Colon (tissue), 2 donors: ENCODE measurements around the gene DDX46.
"Not testable (repeated sequence)": the region's sequence is repeated elsewhere in the genome, so short reads cannot be mapped to it uniquely, and the experiment has no call there.

Source experiments
- FAIRE-seq: peaks from 2 replicates; lab custom pipeline; 2012; peaks lifted over from hg19 to GRCh38; lab: Jason Lieb, UNC
- donor health status: control.
- donor health status: control.

Gene DDX46

DNA sequence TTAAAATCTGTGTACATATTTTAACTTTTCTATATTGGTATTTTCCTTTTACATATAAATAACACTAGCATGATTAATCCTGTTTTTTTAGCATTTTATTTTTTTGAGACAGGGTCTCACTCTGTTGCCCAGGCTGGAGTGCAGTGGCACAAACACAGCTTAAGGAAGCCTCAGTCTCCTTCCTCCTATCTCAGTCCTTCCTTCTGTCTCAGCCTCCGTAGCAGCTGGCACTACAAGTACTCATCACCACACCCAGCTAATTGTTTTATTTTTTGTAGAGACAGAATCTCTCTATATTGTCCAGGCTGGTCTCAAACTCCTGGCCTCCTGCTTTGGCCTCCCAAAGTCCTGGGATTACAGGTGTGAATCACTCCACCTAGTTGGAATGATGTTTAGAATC, 85.7 kb downstream of the DDX46 start:
- FAIRE-seq = no peak

DNA sequence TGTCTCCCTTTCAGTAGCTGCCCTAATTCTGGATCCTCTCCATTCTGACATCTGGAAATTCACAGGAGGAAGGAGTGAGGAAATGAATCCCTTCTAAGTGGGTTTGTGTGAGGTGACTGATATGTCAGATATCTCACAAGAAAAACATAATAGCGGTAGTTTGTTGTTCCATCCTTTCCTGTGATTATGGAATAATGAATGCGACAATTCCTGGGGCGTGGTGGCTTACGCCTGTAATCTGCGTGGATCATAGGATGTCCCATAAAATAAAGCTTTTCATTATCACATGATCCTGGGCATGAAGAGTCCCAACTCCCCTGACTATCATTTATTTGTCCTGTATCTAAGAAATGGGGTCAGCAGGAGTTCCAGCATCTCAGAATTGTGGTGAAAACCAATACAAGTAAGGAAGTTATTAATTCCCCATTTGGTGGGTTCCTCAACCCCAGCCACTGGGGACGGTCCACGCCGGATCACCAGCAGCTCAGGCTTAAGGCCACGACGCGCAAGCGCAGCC, 86.8 kb downstream of the DDX46 start:
- FAIRE-seq = no peak

DNA sequence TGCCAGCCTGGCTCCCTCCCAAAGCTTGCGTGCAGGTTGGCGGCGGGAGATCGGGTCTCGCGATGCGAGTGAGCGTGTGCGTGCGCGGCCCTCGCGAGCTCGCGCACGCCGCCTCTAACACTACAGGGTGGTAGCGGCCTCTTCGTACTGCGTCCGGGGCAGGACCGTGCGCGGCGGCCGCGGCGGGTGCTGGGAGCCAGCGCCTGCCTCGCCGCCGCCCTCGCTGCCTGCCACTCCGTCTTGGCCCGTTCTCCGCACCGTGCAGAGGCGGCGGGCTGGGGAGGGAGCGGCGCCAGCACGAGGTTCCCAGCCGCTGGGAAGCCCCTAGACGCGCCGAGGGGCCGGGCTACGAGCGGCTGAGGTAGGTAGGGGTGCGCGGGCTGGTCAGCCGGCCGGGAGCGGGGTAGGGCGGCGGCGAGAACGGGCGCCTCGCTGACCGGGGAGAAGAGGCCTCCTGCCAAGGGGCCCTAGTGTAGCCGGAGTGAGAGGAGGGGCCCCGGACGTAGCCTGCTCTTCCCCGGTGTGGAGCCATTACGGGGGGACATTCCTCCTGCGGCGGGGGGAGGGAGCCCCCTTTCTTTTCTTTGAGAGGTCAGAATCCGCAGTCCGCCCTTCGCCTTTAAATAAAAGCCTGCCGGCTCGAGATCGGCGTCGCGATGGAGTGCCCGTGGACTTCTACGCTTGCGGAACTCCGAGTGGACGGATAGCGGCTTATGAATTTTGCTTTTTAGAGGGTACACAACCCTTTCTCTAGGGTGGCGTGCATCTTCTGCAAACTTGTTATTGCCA, 87.5 kb downstream of the DDX46 start, which contains the start of gene C5orf24:
Gene C5orf24 (plus strand): TSS at position 117 of the 789 bp plus-strand sequence. CDS start 8,933 bp downstream, outside the sequence.
- no peak for FAIRE-seq

DNA sequence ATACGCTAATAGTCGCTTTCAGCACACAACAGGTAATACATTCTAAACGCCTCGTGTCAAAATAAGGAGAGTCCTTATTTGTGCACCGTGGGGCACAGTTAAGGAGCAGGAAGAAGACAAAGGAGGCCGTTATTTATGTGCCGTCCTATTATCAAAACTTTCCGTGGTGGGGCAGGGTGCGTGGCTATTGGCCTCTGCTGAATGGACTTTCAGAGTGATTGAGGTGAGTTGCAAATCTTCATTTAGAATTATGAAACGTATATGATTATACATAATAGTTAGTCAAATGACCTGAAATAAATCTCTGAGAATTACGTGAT, 88.0 kb downstream of the DDX46 start:
- FAIRE-seq = no peak

DNA sequence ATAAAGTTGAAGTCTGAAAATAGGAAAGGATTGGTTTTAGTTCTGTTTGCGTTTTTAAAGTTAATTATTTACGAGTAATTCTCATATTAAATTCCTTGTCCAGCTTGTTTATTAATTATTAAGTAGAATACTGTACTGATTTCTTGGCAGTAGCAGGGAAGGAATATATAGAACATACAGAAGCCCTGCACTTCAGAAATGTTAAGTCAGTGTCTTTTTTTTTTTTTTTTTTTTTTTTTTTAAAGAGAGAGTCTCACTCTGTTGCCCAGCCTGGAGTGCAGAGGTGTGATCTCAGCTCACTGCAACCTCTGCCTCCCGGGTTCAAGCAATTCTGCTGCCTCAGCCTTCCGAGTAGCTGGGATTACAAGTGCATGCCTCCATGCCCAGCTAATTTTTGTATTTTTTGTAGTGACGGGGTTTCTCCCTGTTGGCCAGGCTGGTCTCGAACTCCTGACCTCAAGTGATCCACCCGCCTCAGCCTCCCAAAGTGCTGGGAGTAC, 90.9 kb downstream of the DDX46 start:
- FAIRE-seq = not testable (repeated sequence)

DNA sequence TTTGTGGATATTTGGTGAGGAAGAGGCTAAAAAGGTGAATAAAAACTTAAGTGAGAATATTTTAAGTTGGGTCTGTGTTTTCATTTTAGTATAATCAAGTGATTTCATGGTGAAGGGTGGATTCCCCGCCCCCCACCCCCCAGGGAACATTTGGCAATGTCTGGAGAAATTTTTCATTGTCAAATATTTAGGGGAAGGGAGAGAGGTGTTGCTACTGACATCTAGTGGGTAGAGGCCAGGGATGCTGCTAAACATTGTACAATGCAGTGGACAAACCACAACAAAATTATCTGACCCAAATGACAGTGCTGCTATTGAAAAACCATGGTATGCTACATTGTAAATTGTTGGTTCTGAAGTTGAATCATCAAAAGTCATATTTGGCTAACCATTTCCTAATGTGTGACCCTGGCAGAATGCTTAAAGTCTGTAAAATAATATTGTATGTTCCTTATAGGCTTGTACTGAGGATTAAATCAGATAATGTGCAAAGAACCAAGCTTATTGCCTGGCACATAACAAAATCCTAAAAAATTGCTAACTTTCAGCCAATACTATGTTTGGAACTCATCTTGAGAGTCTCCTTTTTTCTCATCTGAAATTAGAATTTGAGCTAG, 92.8 kb downstream of the DDX46 start:
- no peak for FAIRE-seq

DNA sequence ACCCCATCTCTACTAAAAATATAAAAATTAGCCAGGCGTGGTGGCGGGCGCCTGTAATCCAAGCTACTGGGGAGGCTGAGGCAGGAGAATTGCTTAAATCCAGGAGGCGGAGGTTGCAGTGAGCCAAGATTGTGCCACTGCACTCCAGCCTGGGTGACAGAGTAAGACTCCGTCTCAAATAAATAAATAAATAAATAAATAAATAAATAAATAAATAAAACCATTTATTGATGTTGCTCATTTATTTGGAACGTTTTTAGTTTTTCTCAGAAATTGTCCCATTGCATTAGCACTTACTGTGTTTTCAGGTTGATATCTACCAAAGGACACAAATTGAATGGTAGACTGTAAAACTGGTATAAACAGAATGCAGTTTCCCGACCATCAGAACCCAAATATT, 97.9 kb downstream of the DDX46 start:
- FAIRE-seq = not testable (repeated sequence)

DNA sequence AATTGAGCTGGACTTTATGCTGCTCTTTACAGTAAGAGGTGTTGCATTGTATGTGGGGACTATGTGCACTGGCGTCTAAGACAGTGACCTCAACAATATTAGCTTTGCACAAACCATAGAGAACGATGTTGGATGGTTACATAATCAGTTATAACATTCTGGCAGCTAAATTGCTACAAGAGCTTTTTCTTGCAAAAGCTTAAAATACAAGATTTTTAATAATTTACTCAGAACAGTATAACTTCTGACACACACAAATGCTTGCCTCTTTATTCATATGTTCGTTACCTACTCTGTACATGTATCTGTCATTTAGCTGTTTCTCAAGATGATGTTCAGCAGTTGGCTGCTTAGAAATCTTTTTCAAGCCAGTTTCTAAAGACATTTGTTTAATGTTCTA, 98.8 kb downstream of the DDX46 start:
- FAIRE-seq = no peak

DNA sequence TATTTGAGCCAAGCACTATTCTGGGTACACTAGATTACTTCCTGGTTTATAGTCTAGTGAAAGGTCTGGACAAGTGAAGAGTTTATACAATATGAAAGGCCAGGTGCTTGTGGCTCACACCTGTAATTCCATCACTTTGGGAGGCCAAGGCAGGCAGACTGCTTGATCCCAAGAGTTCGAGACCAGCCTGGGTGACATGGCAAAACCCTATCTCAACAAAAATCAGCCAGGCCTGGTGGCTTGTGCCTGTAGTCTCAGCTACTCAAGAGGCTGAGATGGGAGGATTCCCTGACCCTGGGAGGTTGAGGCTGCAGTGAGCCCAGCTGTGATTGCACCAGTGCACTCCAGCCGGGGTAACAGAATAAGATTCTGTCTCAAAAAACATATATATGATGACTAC, 106.1 kb downstream of the DDX46 start:
- no peak for FAIRE-seq

DNA sequence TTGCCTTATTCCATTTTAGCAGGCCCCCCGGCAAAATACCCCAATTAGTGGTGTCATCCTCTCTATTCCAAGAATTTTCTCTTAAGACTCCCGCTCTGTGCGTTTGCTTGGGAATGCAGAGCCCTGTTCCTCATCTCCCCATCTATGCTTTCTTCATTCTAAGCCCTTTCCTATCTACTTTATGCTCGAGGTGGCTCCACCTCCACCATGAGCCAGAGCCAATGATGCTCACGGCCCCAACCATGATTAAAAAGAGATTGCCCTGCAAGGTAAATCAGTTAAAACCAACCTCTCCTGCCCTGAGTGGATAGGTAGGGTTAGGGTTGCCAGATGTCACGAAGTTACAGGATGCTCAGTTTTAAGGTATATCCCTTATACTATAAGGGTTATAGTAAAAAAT, 114.9 kb downstream of the DDX46 start:
- no peak for FAIRE-seq

DNA sequence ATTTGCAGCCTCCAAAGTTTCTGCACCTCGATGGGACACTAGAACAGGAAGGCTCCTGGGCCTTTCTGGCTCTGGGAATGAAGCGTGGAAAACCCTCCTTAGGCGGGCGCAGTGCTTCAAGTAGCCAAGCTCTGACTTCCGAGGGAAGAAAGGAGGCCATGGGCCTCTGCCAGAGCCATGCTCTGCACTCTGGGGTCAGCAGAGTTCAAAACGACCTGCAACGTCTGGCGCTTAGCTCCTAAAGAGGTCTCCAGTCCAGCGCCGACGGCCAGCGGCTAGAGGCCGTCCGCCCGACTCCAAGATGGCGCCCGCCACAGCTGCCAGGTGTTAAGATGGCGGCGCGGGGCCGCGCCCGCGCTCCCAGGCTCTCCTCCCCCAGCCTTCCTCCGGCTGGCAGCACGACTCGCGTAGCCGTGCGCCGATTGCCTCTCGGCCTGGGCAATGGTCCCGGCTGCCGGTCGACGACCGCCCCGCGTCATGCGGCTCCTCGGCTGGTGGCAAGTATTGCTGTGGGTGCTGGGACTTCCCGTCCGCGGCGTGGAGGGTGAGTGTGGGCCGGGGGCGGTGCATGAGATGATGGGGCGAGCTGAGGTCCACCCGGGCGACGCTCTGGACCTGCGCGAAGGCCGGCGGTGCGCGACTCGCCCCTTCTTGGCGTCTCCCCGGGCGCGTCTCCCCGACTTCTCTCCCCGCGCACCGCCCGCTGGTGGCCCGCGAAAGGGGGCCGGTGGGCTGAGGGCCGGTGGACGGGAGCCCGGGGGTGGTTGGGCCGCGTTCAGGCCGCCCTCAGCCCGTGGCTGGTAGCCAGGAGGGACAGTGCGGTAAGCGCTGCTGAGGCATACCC, 115.6 kb downstream of the DDX46 start, which contains the start of gene TXNDC15:
Gene TXNDC15 (plus strand): TSS at position 385 of the 844 bp plus-strand sequence. CDS start 57 bp downstream, at position 442.
- no peak for FAIRE-seq

DNA sequence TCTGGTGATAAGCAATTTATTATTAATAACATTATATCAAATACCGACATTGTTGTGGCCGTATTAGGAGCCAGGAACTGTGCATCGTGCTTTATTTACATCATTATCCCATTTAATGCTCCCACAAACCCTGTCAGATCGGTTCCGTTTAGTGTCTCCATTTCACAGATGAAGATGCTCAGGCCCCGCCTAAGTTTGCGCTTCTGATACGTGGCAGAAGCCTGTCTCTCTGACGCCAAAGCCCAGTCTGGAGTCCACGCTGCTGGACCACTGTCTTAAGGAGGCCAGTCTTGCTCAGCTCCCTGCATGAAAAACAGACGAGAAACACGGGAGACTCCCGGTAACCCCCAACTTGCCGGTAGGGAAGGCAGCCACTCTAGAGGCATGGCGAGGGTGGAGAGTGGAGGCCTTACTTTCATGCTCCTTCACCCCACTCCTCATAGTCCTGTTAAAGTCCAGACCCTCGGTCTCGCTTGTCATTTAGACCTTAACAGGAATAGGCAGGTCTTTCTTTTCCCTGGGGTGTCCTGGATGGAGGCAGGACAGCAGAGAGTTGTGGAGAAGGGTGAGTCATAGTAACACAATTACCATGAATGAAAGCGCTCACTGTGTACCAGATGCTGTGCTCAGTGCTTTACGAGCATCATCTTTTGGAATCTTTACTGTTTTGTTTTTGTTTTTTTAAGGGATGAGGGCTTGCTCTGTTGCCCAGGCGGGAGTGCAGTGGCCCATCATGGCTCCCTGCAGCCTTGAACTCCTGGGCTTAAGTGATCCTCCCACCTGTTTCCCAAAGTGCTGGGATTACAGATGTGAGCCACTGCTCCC, 116.5 kb downstream of the DDX46 start:
- no peak for FAIRE-seq

DNA sequence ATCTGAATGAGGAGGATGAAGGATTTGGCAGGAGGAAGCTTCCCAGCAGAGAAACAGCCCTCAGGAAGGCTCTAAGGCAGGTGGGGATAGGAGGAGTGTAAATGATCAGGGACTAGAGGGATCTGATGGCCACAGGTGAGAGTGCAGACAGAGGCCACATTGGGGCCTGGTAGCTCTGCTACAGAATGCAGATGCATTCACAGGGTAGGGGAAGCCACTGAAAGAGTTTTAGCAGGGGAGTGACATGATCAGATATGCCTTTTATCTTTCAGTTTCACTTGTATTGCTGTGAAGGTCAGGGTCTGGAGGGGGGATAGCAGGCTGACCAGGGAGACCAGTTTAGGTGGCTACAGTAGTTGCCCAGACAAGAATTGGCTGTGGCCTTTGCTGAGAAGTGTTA, 118.6 kb downstream of the DDX46 start:
- no peak for FAIRE-seq

DNA sequence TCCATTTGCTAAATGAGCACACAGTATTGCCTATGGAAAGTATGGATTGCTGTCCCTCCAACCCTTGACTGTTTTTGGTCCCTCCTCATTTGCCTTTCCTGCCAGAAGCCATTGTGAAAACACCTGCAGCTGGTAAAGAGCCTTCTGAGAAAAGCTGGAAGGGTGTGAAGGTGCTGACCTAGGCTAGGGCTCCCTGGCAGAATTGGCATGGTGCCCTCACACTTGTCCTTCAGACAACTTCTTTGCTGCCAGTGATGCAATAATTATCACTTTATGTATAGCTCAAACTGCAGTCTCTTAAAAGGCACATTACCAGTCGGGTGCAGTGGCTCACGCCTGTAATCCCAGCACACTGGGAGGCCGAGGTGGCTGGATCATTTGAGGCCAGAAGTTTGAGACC, 119.8 kb downstream of the DDX46 start:
- FAIRE-seq = no peak

DNA sequence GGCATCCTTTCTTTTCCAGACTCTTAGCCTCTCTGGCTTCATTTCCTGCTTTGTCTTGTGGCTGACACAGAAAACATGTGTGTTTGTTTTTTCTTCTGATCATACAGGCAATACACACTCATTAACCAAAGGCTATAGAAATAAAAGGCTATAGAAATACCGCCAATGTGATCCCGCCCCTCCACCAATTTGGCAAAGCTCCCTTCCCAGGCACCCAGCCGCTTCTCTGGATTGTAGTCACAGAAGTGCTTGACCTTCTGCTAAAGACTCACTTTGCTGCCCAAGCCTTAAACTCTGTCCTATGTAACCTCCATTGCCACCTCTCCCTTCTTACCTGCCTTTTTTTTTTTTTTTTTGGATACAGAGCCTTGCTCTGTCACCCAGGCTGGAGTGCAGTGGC, 120.9 kb downstream of the DDX46 start:
- FAIRE-seq = no peak
